ENCODE results near the gene FADS1.

Gene FADS1

GRCh38 chr11:61776561-61777075 is 40.2 kb downstream of the FADS1 start:
- peak; percentile 83 for DNase-seq (ENCODE audit: low spot score)

GRCh38 chr11:61775606-61776554 is 40.9 kb downstream of the FADS1 start:
- no peak for DNase-seq (ENCODE audit: low spot score)

GRCh38 chr11:61775106-61775505 is 41.7 kb downstream of the FADS1 start:
- no peak for DNase-seq (ENCODE audit: low spot score)

- no peak for DNase-seq (ENCODE audit: low spot score)
Observed at GRCh38 chr11:61774411-61774810, 42.4 kb downstream of the FADS1 start.

- no peak for DNase-seq (ENCODE audit: low spot score)
Observed at GRCh38 chr11:61773809-61774208, 43.0 kb downstream of the FADS1 start.

GRCh38 chr11:61773356-61773755 is 43.4 kb downstream of the FADS1 start:
- no peak for DNase-seq (ENCODE audit: low spot score)

- DNase-seq (ENCODE audit: low spot score) = no peak
Observed at GRCh38 chr11:61771985-61772455, 44.8 kb downstream of the FADS1 start.

- no peak for DNase-seq (ENCODE audit: low spot score)
Observed at GRCh38 chr11:61771195-61771894, 45.5 kb downstream of the FADS1 start.

- DNase-seq (ENCODE audit: low spot score) = no peak
Observed at GRCh38 chr11:61769946-61770683, 46.7 kb downstream of the FADS1 start.

- no peak for DNase-seq (ENCODE audit: low spot score)
Observed at GRCh38 chr11:61769169-61769920, 47.5 kb downstream of the FADS1 start.

GRCh38 chr11:61768376-61769076 is 48.3 kb downstream of the FADS1 start:
- DNase-seq (ENCODE audit: low spot score) = no peak

GRCh38 chr11:61766353-61766841 is 50.4 kb downstream of the FADS1 start:
- no peak for DNase-seq (ENCODE audit: low spot score)

GRCh38 chr11:61765550-61766253 is 51.1 kb downstream of the FADS1 start:
- DNase-seq (ENCODE audit: low spot score) = no peak

GRCh38 chr11:61764606-61765260 is 52.1 kb downstream of the FADS1 start:
- DNase-seq (ENCODE audit: low spot score) = no peak

- DNase-seq (ENCODE audit: low spot score) = no peak
Observed at GRCh38 chr11:61763930-61764605, 52.7 kb downstream of the FADS1 start.

GRCh38 chr11:61762798-61763197 is 54.0 kb downstream of the FADS1 start:
- no peak for DNase-seq (ENCODE audit: low spot score)

GRCh38 chr11:61762223-61762615 is 54.6 kb downstream of the FADS1 start:
- DNase-seq (ENCODE audit: low spot score) = no peak

- no peak for DNase-seq (ENCODE audit: low spot score)
Observed at GRCh38 chr11:61761440-61762222, 55.2 kb downstream of the FADS1 start.
